Measurements from ENCODE around the gene WWC2. TPM values are rescaled to one million over a fixed set of nuclear protein-coding genes. Genes with fewer than 3 reads are reported as not detected.

Gene WWC2
- total RNA-seq, 4 donors from 2014 or later: 6.6 to 79.7 (median 9.4) TPM

DNA sequence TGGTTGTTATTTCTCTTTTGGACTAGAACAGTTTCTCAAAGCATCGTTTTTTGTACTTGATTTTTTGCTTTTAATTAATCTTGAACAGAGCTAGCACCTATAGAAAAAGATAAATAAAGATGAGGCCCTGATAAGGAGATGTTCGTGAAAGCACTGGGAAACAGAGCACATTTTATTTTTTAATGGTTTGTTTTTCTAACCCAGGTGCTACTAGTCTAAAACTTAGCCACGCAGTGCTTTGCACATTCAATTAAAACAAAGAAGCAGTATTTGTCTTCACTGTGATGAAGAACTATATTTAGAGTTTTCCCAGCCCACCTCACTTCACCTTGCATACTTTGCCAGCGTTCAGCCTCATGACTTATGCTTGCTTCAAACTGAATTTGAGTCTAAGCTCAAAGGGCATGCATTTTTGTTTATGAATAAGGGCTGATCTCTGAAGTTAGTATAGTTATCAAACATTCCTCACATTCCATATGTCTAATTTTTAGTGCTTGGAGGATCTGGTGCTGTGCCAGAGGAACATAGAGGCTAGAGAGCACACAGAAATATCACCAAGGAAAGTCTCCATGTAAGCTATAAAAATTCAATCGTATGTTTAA lies 76.7 kb downstream of the WWC2 start:
- DNase-seq: no peak
- TF ChIP-seq, protein P1, sequence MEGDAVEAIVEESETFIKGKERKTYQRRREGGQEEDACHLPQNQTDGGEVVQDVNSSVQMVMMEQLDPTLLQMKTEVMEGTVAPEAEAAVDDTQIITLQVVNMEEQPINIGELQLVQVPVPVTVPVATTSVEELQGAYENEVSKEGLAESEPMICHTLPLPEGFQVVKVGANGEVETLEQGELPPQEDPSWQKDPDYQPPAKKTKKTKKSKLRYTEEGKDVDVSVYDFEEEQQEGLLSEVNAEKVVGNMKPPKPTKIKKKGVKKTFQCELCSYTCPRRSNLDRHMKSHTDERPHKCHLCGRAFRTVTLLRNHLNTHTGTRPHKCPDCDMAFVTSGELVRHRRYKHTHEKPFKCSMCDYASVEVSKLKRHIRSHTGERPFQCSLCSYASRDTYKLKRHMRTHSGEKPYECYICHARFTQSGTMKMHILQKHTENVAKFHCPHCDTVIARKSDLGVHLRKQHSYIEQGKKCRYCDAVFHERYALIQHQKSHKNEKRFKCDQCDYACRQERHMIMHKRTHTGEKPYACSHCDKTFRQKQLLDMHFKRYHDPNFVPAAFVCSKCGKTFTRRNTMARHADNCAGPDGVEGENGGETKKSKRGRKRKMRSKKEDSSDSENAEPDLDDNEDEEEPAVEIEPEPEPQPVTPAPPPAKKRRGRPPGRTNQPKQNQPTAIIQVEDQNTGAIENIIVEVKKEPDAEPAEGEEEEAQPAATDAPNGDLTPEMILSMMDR (IDR thresholded peaks at IDR 0.05): no peak
- no peak for TF ChIP-seq POLR2A (IDR thresholded peaks at IDR 0.05)
- TF ChIP-seq EP300 (IDR thresholded peaks at IDR 0.05; ENCODE audit: low read depth): no peak
- no peak for TF ChIP-seq POLR2AphosphoS5 (IDR thresholded peaks at IDR 0.05)
- no peaks in the 10 kb centered on the region for H3K9me3 ChIP-seq
- WGBS, 2 donors (ENCODE audit: low coverage in 1 of 2): 32 to 39% methylated on average over 5 of the region's 5 CpGs
- no peaks in the 10 kb centered on the region for H3K36me3 ChIP-seq
- H3K4me1 ChIP-seq: peaks cover 0 to 21% (median 4%) of the 10 kb centered on the region in 4 donors
- intact Hi-C loops (cut with DNase I; ENCODE audit: low total_unique reads) (loop anchor here (10.0 kb wide), 1 partner anchor 51 kb away; no protein-coding TSS in a partner anchor), in situ Hi-C loops (cut with MboI; ENCODE audit: low pct_ligation_motif_present in 1 of 4, low pct_unique_long_range_greater_than_20kb in 1 of 4, low sequenced_read_pairs in 3 of 4) (no loop called here)
- H3K27me3 ChIP-seq: no peaks in the 10 kb centered on the region
- no peak overlapping the region for H3K27ac ChIP-seq
- no peak overlapping the region for H3K4me3 ChIP-seq

DNA sequence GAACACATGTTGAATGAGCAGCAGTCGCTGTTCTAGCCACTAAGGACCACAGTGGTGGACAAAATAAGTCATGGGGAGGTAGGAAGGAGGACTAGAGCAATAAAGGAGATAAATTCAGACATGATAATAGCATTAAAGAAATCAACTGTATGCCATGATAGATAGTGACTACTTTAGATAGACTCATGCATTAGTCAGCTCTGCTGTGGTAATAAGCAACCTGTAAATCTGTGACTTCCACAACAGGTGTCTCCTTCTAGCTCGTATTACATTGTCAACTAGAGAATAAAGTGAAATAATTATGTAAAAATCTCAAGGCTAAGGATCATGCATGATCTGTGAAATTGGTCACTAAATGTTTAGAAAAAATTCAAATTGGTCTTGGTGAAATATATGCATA lies 77.9 kb downstream of the WWC2 start:
- no peak for DNase-seq
- WGBS, 2 donors (ENCODE audit: low coverage in 1 of 2): 56 to 78% methylated on average over 2 of the region's 2 CpGs
- Histone ChIP-seq H3K4me3 (no peak overlapping the region), H3K36me3 (no peaks in the 10 kb centered on the region), H3K27ac (no peak overlapping the region), H3K9me3 (no peaks in the 10 kb centered on the region), H3K27me3 (no peaks in the 10 kb centered on the region), H3K4me1 (peaks cover 0 to 13% (median 4%) of the 10 kb centered on the region in 4 donors)
- intact Hi-C loops (cut with DNase I; ENCODE audit: low total_unique reads): loop anchor here (10.0 kb wide), 1 partner anchor 52 kb away; no protein-coding TSS in a partner anchor
- no peak for TF ChIP-seq POLR2AphosphoS5 (IDR thresholded peaks at IDR 0.05)
- TF ChIP-seq, protein P1 (IDR thresholded peaks at IDR 0.05): no peak
- no peak for TF ChIP-seq EP300 (IDR thresholded peaks at IDR 0.05; ENCODE audit: low read depth)
- TF ChIP-seq POLR2A (IDR thresholded peaks at IDR 0.05): no peak
- in situ Hi-C loops (cut with MboI; ENCODE audit: low pct_ligation_motif_present in 1 of 4, low pct_unique_long_range_greater_than_20kb in 1 of 4, low sequenced_read_pairs in 3 of 4): no loop called here

DNA sequence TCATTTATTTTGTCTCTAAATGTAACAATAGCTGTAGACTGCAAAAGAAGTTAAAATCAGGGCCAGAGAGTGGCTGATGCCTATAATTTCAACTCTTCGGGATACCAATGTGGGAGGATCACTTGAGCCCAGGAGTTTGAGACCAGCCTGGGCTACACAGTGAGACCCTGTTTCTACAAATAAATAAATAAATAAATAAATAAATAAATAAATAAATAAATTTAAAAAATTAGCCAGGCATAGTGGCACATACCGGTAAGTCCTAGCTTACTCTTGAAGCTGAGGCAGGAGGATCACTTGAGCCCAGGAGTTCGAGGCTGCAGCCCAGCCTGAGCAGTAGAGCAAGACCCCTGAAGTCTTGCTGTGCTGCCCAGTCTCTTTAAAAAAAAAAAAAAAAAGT lies 79.1 kb downstream of the WWC2 start:
- H3K9me3 ChIP-seq: no peaks in the 10 kb centered on the region
- TF ChIP-seq, protein P1 (IDR thresholded peaks at IDR 0.05): no peak
- no peak for TF ChIP-seq POLR2AphosphoS5 (IDR thresholded peaks at IDR 0.05)
- no peak for TF ChIP-seq POLR2A (IDR thresholded peaks at IDR 0.05)
- TF ChIP-seq EP300 (IDR thresholded peaks at IDR 0.05; ENCODE audit: low read depth): no peak
- in situ Hi-C loops (cut with MboI; ENCODE audit: low pct_ligation_motif_present in 1 of 4, low pct_unique_long_range_greater_than_20kb in 1 of 4, low sequenced_read_pairs in 3 of 4) (no loop called here), intact Hi-C loops (cut with DNase I; ENCODE audit: low total_unique reads) (loop anchor here (10.0 kb wide), 1 partner anchor 53 kb away; no protein-coding TSS in a partner anchor)
- no peak for DNase-seq
- H3K4me1 ChIP-seq: peaks cover 0 to 11% (median 3%) of the 10 kb centered on the region in 4 donors
- H3K27ac ChIP-seq: no peak overlapping the region
- WGBS, 2 donors (ENCODE audit: low coverage in 1 of 2): 30 to 100% methylated on average over 1 to 3 of the region's 3 CpGs
- H3K4me3 ChIP-seq: no peak overlapping the region
- H3K27me3 ChIP-seq: no peaks in the 10 kb centered on the region
- H3K36me3 ChIP-seq: no peaks in the 10 kb centered on the region

DNA sequence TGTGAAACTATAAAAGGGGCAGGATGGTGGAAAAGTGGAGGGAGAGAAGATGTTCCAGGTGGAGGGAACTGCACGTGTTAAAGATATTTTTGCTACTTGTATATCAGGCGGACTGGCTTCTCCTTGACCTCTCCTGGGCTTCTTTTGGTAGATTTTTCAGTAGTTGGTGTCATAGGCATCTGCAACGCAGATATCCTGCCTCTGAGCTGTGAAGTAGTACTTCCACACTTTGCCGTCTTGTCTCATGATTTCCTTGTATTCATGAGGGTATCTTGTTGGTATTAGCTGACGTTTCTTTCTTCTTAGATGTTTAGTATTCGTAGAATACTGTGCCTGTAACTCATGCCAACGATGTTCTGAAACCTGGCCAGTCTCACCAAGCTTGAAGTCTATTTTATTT lies 81.0 kb downstream of the WWC2 start:
- peaks cover 0 to 5% (median 0%) of the 10 kb centered on the region in 4 donors for H3K4me1 ChIP-seq
- TF ChIP-seq, protein P1 (IDR thresholded peaks at IDR 0.05): no peak
- TF ChIP-seq EP300 (IDR thresholded peaks at IDR 0.05; ENCODE audit: low read depth): no peak
- no peak for TF ChIP-seq POLR2AphosphoS5 (IDR thresholded peaks at IDR 0.05)
- no peak for TF ChIP-seq POLR2A (IDR thresholded peaks at IDR 0.05)
- DNase-seq: no peak
- no peak overlapping the region for H3K4me3 ChIP-seq
- H3K27ac ChIP-seq: no peak overlapping the region
- H3K36me3 ChIP-seq: no peaks in the 10 kb centered on the region
- no peaks in the 10 kb centered on the region for H3K9me3 ChIP-seq
- no peaks in the 10 kb centered on the region for H3K27me3 ChIP-seq
- WGBS, 2 donors (ENCODE audit: low coverage in 1 of 2): 76 to 83% methylated on average over 7 of the region's 7 CpGs
- intact Hi-C loops (cut with DNase I; ENCODE audit: low total_unique reads) (no loop called here), in situ Hi-C loops (cut with MboI; ENCODE audit: low pct_ligation_motif_present in 1 of 4, low pct_unique_long_range_greater_than_20kb in 1 of 4, low sequenced_read_pairs in 3 of 4) (no loop called here)
